ENCODE data around the gene ZYG11A. TPM values are rescaled to one million over a fixed set of nuclear protein-coding genes. Genes with fewer than 3 reads are reported as not detected.

The ZYG11A gene
- total and polyA plus RNA-seq, 2 experiments from 2014 or later: 0.04 TPM; not detected in 1

- no peak for DNase-seq
- WGBS, 2 experiments (ENCODE audit: low coverage in 1 of 2, low lambda C conversion rate in 2 of 2, missing lambda C conversion rate in 2 of 2): 30 to 32% methylated on average over 4 of the region's 4 CpGs
- TF ChIP-seq EZH2 (IDR thresholded peaks at IDR 0.05; ENCODE audit: insufficient read depth, poor library complexity, severe bottlenecking) (no peak), EZH2phosphoT487 (IDR thresholded peaks at IDR 0.05; ENCODE audit: insufficient read depth, low read depth) (no peak)
- Histone ChIP-seq H4K20me1 (ENCODE audit: insufficient read depth) (no peaks in the 10 kb centered on the region), H3K4me2 (ENCODE audit: unreplicated experiment) (no peak overlapping the region), H3K4me1 (ENCODE audit: insufficient read depth) (no peaks in the 10 kb centered on the region), H3K9ac (no peak overlapping the region), H3K9me2 (ENCODE audit: insufficient read depth) (no peaks in the 10 kb centered on the region), H3K9me3 (ENCODE audit: low read depth) (no peaks in the 10 kb centered on the region), H3F3A (ENCODE audit: insufficient read depth) (no peaks in the 10 kb centered on the region), H2AFZ (no peak overlapping the region), H3K4me3 (no peak overlapping the region), H3K27ac (no peak overlapping the region), H3K79me2 (ENCODE audit: insufficient read depth) (no peaks in the 10 kb centered on the region), H3K36me3 (ENCODE audit: low read depth) (no peaks in the 10 kb centered on the region), H3K27me3 (replicated peaks; ENCODE audit: insufficient read depth) (no peaks in the 10 kb centered on the region)
- in situ Hi-C loops (cut with MboI): no loop called here
Observed at GRCh38 chr1:52899445-52899894, 56.9 kb downstream of the ZYG11A start.

DNA sequence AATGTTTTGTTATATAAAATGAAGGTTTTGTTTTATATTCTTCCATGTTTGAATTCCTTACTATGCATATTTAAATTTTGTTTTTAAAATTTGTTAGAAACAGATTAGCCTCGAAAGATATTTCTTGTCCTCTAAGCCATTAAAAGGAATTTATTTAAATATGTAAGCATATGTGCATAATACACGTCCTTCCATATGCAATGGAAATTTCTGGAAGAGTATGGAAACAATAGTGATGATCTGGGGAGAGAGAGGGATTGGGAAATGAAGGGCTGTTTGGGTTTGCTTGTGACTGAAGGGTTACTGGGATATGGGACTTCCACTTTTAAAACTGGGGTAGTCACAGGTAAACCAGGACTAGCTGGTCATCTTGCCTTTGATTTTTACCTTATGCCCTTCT lies 57.8 kb downstream of the ZYG11A start:
- WGBS, 2 experiments (ENCODE audit: low coverage in 1 of 2, low lambda C conversion rate in 2 of 2, missing lambda C conversion rate in 2 of 2): 44 to 47% methylated on average over 2 of the region's 2 CpGs
- H3K27me3 ChIP-seq (replicated peaks; ENCODE audit: insufficient read depth): no peaks in the 10 kb centered on the region
- no peaks in the 10 kb centered on the region for H3K4me1 ChIP-seq (ENCODE audit: insufficient read depth)
- no peaks in the 10 kb centered on the region for H3K36me3 ChIP-seq (ENCODE audit: low read depth)
- no peak overlapping the region for H2AFZ ChIP-seq
- no peak for TF ChIP-seq EZH2 (IDR thresholded peaks at IDR 0.05; ENCODE audit: insufficient read depth, poor library complexity, severe bottlenecking)
- no peak for TF ChIP-seq EZH2phosphoT487 (IDR thresholded peaks at IDR 0.05; ENCODE audit: insufficient read depth, low read depth)
- no peak for DNase-seq
- H3K9ac ChIP-seq: no peak overlapping the region
- in situ Hi-C loops (cut with MboI): loop anchor here (10.0 kb wide), 1 partner anchor 294 kb away; the partner anchor contains the start of gene CPT2
- H3K27ac ChIP-seq: no peak overlapping the region
- H3K4me2 ChIP-seq (ENCODE audit: unreplicated experiment): no peak overlapping the region
- H3F3A ChIP-seq (ENCODE audit: insufficient read depth): no peaks in the 10 kb centered on the region
- H3K9me2 ChIP-seq (ENCODE audit: insufficient read depth): no peaks in the 10 kb centered on the region
- H4K20me1 ChIP-seq (ENCODE audit: insufficient read depth): no peaks in the 10 kb centered on the region
- no peaks in the 10 kb centered on the region for H3K79me2 ChIP-seq (ENCODE audit: insufficient read depth)
- H3K9me3 ChIP-seq (ENCODE audit: low read depth): no peaks in the 10 kb centered on the region
- H3K4me3 ChIP-seq: no peak overlapping the region

DNA sequence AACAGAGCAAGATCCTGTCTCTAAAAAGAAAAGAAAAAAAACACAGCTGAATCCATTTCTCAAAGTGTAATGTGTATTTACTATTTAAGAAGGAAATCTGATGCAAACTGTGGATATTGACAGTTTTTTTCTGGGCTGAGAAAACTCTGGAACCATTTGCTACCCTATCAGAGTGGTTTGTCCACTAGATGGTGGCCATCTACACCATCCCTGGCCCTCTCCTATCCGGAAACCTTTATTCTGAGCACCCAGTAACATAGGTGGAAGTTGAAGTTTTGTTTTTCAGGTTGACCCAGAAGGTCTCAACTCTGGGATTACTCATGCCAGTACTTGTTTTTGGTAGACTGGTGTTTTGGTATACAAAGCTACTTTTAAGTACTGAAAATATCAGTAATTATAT lies 58.8 kb downstream of the ZYG11A start:
- Histone ChIP-seq H3K9me3 (ENCODE audit: low read depth) (no peaks in the 10 kb centered on the region), H3K79me2 (ENCODE audit: insufficient read depth) (no peaks in the 10 kb centered on the region), H3K27ac (no peak overlapping the region), H3K27me3 (replicated peaks; ENCODE audit: insufficient read depth) (no peaks in the 10 kb centered on the region), H3K9me2 (ENCODE audit: insufficient read depth) (no peaks in the 10 kb centered on the region), H3K4me3 (no peak overlapping the region), H3K9ac (no peak overlapping the region), H3K4me1 (ENCODE audit: insufficient read depth) (no peaks in the 10 kb centered on the region), H3F3A (ENCODE audit: insufficient read depth) (no peaks in the 10 kb centered on the region), H2AFZ (no peak overlapping the region), H3K36me3 (ENCODE audit: low read depth) (no peaks in the 10 kb centered on the region), H4K20me1 (ENCODE audit: insufficient read depth) (no peaks in the 10 kb centered on the region), H3K4me2 (ENCODE audit: unreplicated experiment) (no peak overlapping the region)
- DNase-seq: no peak
- TF ChIP-seq EZH2phosphoT487 (IDR thresholded peaks at IDR 0.05; ENCODE audit: insufficient read depth, low read depth) (no peak), EZH2 (IDR thresholded peaks at IDR 0.05; ENCODE audit: insufficient read depth, poor library complexity, severe bottlenecking) (no peak)
- in situ Hi-C loops (cut with MboI): loop anchor here (10.0 kb wide), 1 partner anchor 293 kb away; the partner anchor contains the start of gene CPT2
- 34 to 38% methylated on average over 1 of the region's 1 CpG for WGBS, 2 experiments (ENCODE audit: low coverage in 1 of 2, low lambda C conversion rate in 2 of 2, missing lambda C conversion rate in 2 of 2)

DNA sequence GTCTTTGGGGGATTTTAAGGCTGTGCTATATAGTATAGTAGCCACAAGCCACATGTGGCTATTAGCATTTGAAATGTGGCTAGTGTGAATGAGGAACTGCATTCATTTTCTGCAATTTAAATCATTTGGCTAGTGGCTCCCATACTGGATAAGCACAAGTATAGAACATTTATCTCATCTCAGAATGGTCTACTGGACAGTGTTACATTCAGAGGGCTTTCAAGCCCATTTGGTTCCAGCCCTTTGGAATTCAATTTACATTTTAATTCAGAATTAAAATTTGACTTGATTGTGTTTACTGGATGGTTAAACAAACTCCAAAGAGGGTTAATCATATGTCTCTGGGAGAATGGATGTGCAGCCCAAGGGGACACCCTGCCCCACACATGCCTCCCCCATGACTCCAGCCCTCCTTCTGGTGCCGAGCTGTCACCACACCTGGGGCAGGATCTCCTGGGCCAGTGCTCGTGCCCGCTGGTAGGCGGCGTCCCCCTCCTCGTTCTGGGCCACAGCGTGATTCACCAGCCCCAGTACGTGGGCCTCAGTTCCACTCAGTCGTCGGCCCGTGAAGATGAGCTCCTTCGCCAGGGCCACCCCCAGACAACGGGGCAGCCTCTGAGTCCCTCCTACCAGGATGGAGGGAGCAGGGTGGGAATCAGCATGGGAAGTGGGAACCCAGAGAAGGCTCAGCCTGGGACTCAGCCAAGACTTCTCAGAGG lies 61.8 kb downstream of the ZYG11A start:
- WGBS, 2 experiments (ENCODE audit: low coverage in 1 of 2, low lambda C conversion rate in 2 of 2, missing lambda C conversion rate in 2 of 2): 92 to 97% methylated on average over 10 to 12 of the region's 13 CpGs
- Histone ChIP-seq H3K4me2 (ENCODE audit: unreplicated experiment) (no peak overlapping the region), H3F3A (ENCODE audit: insufficient read depth) (no peaks in the 10 kb centered on the region), H3K36me3 (ENCODE audit: low read depth) (no peaks in the 10 kb centered on the region), H3K4me3 (no peak overlapping the region), H3K27ac (no peak overlapping the region), H3K27me3 (replicated peaks; ENCODE audit: insufficient read depth) (no peaks in the 10 kb centered on the region), H3K4me1 (ENCODE audit: insufficient read depth) (no peaks in the 10 kb centered on the region), H4K20me1 (ENCODE audit: insufficient read depth) (no peaks in the 10 kb centered on the region), H3K9ac (no peak overlapping the region), H3K9me3 (ENCODE audit: low read depth) (no peaks in the 10 kb centered on the region), H2AFZ (no peak overlapping the region), H3K79me2 (ENCODE audit: insufficient read depth) (no peaks in the 10 kb centered on the region), H3K9me2 (ENCODE audit: insufficient read depth) (no peaks in the 10 kb centered on the region)
- no peak for DNase-seq
- no peak for TF ChIP-seq EZH2phosphoT487 (IDR thresholded peaks at IDR 0.05; ENCODE audit: insufficient read depth, low read depth)
- no peak for TF ChIP-seq EZH2 (IDR thresholded peaks at IDR 0.05; ENCODE audit: insufficient read depth, poor library complexity, severe bottlenecking)
- in situ Hi-C loops (cut with MboI): loop anchor here (10.0 kb wide), 1 partner anchor 290 kb away; the partner anchor contains the start of gene CPT2

Data from GM23248 (cell line).